CD4-positive, alpha-beta T cell treated with Interleukin-10 for 1 hour (primary cell): ENCODE data around the gene COL26A1.
"Not testable (repeated sequence)": the region's sequence is repeated elsewhere in the genome, so short reads cannot be mapped to it uniquely, and the experiment has no call there.

Experiments
- DNase-seq: peaks from one replicate; pipeline ENCODE4 v3.0.0-alpha.2; 2020

The COL26A1 gene

GRCh38 chr7:101402835-101403234 is 40.2 kb downstream of the COL26A1 start:
- DNase-seq, result no peak

GRCh38 chr7:101405474-101406067 is 42.9 kb downstream of the COL26A1 start:
- no peak for DNase-seq

GRCh38 chr7:101410743-101411507 is 48.2 kb downstream of the COL26A1 start:
- peak; percentile 34 for DNase-seq

GRCh38 chr7:101411508-101411874 is 48.8 kb downstream of the COL26A1 start:
- DNase-seq, result peak; percentile 5

- no peak for DNase-seq
These were observed 50.3 kb downstream of the COL26A1 start for GRCh38 chr7:101412976-101413375.

GRCh38 chr7:101418694-101419093 is 56.0 kb downstream of the COL26A1 start:
- no peak for DNase-seq

GRCh38 chr7:101419831-101420230 is 57.2 kb downstream of the COL26A1 start:
- DNase-seq, result no peak

GRCh38 chr7:101420436-101420835 is 57.8 kb downstream of the COL26A1 start:
- no peak for DNase-seq

GRCh38 chr7:101422356-101423195 is 59.9 kb downstream of the COL26A1 start:
- no peak for DNase-seq

GRCh38 chr7:101426303-101427011 is 63.8 kb downstream of the COL26A1 start:
- DNase-seq, result no peak

- DNase-seq, result no peak
These were observed 65.6 kb downstream of the COL26A1 start for GRCh38 chr7:101428093-101428866.

- DNase-seq, result no peak
These were observed 69.6 kb downstream of the COL26A1 start for GRCh38 chr7:101432316-101432715.

GRCh38 chr7:101433688-101434087 is 71.0 kb downstream of the COL26A1 start:
- DNase-seq, result no peak

GRCh38 chr7:101434155-101434554 is 71.5 kb downstream of the COL26A1 start:
- DNase-seq, result not testable (repeated sequence)

- DNase-seq, result no peak
These were observed 73.0 kb downstream of the COL26A1 start for GRCh38 chr7:101435461-101436220.

- no peak for DNase-seq
These were observed 73.6 kb downstream of the COL26A1 start for GRCh38 chr7:101436221-101436735.

- DNase-seq, result no peak
These were observed 74.3 kb downstream of the COL26A1 start for GRCh38 chr7:101436857-101437576.

- DNase-seq, result no peak
These were observed 79.2 kb downstream of the COL26A1 start for GRCh38 chr7:101441890-101442289.

- DNase-seq, result no peak
These were observed 79.9 kb downstream of the COL26A1 start for GRCh38 chr7:101442426-101443070.

GRCh38 chr7:101450064-101450463 is 87.4 kb downstream of the COL26A1 start:
- DNase-seq, result no peak
